ENCODE data around the gene ENTPD8. TPM values are rescaled to one million over a fixed set of nuclear protein-coding genes. Genes with fewer than 3 reads are reported as not detected.

Gene ENTPD8
- total RNA-seq, 6 donors from 2014 or later = 0.15 to 0.17 TPM; not detected in 4

DNA sequence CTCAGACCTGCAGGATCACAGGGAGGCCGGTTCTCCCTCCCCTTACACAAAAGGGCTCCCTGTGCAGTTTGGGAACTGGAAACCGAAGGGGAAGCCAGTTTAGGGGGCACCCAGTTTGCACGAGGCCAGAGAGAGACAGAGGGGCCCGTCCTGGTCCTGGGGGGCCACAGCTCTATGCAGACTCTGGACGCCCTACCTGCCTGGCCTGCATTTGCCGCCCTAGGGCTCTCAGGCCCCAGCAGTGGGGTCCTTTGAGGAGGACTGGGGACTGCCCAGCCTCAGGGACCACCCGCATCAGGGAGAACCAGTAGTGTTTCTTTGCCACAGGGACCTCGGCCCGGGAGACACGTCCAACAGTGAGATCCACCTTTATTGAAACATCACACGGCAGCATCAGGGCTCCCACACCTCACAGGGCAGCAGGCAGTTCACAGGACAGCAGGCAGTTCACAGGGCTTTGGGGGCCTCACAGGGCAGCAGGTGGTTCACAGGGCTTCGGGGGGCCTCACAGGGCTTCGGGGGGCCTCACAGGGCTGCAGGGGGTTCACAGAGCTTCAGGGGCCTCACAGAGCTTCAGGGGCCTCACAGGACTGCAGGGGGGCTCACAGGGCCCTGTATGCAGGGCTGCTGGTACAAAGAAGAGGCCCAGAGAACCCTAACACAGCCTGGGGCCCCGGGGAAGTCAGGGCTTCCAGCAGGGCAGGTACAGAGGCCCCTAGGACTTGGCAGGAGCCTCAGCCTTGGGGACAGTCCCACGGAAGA lies 18.6 kb upstream of the ENTPD8 start:
- peak in 1 of 2 donors; percentile 0 for ATAC-seq (ENCODE audit: low FRiP score in 2 of 2)
- TF ChIP-seq POLR2AphosphoS5 (IDR thresholded peaks at IDR 0.05) (no peak), POLR2A (IDR thresholded peaks at IDR 0.05) (no peak), EP300 (IDR thresholded peaks at IDR 0.05) (no peak)
- TF ChIP-seq, protein P1, sequence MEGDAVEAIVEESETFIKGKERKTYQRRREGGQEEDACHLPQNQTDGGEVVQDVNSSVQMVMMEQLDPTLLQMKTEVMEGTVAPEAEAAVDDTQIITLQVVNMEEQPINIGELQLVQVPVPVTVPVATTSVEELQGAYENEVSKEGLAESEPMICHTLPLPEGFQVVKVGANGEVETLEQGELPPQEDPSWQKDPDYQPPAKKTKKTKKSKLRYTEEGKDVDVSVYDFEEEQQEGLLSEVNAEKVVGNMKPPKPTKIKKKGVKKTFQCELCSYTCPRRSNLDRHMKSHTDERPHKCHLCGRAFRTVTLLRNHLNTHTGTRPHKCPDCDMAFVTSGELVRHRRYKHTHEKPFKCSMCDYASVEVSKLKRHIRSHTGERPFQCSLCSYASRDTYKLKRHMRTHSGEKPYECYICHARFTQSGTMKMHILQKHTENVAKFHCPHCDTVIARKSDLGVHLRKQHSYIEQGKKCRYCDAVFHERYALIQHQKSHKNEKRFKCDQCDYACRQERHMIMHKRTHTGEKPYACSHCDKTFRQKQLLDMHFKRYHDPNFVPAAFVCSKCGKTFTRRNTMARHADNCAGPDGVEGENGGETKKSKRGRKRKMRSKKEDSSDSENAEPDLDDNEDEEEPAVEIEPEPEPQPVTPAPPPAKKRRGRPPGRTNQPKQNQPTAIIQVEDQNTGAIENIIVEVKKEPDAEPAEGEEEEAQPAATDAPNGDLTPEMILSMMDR (IDR thresholded peaks at IDR 0.05) = no peak
- Histone ChIP-seq H3K4me3 (peak overlapping the region in 3 of 4 donors; percentile 62 to 74 (median 66)), H3K36me3 (no peaks in the 10 kb centered on the region), H3K27ac (peak overlapping the region; percentile 13 to 81 (median 64)), H3K9me3 (no peaks in the 10 kb centered on the region), H3K27me3 (no peaks in the 10 kb centered on the region), H3K4me1 (peaks cover 19 to 45% (median 21%) of the 10 kb centered on the region in 4 donors)
- WGBS, 2 donors = 43 to 83% methylated on average over 1 to 13 of the region's 15 CpGs
- peak in 1 of 2 donors; percentile 39 for DNase-seq

- ATAC-seq (ENCODE audit: low FRiP score in 2 of 2) (peak; percentile 88 to 93), DNase-seq (peak; percentile 95 to 98)
- H3K36me3 ChIP-seq = no peaks in the 10 kb centered on the region
- peak within 1 kb of the TSS; percentile 13 to 81 (median 64) for H3K27ac ChIP-seq
- H3K4me1 ChIP-seq = peaks cover 25 to 51% (median 27%) of the 10 kb centered on the region in 4 donors
- no peaks in the 10 kb centered on the region for H3K27me3 ChIP-seq
- TF ChIP-seq, protein P1 (IDR thresholded peaks at IDR 0.05) = peak in 3 of 6 experiments; percentile 3 to 29 (median 11)
- peak in 3 of 4 donors; percentile 46 to 80 (median 74) for TF ChIP-seq POLR2A (IDR thresholded peaks at IDR 0.05)
- peak; percentile 18 to 68 for TF ChIP-seq POLR2AphosphoS5 (IDR thresholded peaks at IDR 0.05)
- TF ChIP-seq EP300 (IDR thresholded peaks at IDR 0.05) = no peak
- 0% methylated on average over 3 of the region's 62 CpGs; no CpG with 5 or more reads in 1 of the 2 donors for WGBS, 2 donors
- no peaks in the 10 kb centered on the region for H3K9me3 ChIP-seq
- H3K4me3 ChIP-seq = peak within 1 kb of the TSS; percentile 57 to 74 (median 64)
Measured at GRCh38 chr9:137459152-137459600, 18.0 kb upstream of the ENTPD8 start, which contains the start of gene NSMF. TSS of gene NSMF (minus strand) at chr9:137459334. CDS start at chr9:137459102, 232 bp downstream.

GRCh38 chr9:137458194-137459151 lies 17.3 kb upstream of the ENTPD8 start:
- H3K4me1 ChIP-seq = peaks cover 27 to 55% (median 29%) of the 10 kb centered on the region in 4 donors
- WGBS, 2 donors = 0 to 33% methylated on average over 6 to 41 of the region's 88 CpGs
- no peaks in the 10 kb centered on the region for H3K9me3 ChIP-seq
- peak overlapping the region; percentile 57 to 74 (median 64) for H3K4me3 ChIP-seq
- TF ChIP-seq EP300 (IDR thresholded peaks at IDR 0.05) = no peak
- TF ChIP-seq POLR2AphosphoS5 (IDR thresholded peaks at IDR 0.05) = no peak
- no peak for TF ChIP-seq POLR2A (IDR thresholded peaks at IDR 0.05)
- TF ChIP-seq, protein P1 (IDR thresholded peaks at IDR 0.05) = peak in 1 of 6 experiments; percentile 30
- peak overlapping the region in 3 of 4 donors; percentile 48 to 81 (median 60) for H3K27ac ChIP-seq
- H3K27me3 ChIP-seq = no peaks in the 10 kb centered on the region
- no peaks in the 10 kb centered on the region for H3K36me3 ChIP-seq
- peak in 1 of 2 donors; percentile 91 for DNase-seq
- ATAC-seq (ENCODE audit: low FRiP score in 2 of 2) = peak in 1 of 2 donors; percentile 4

DNA sequence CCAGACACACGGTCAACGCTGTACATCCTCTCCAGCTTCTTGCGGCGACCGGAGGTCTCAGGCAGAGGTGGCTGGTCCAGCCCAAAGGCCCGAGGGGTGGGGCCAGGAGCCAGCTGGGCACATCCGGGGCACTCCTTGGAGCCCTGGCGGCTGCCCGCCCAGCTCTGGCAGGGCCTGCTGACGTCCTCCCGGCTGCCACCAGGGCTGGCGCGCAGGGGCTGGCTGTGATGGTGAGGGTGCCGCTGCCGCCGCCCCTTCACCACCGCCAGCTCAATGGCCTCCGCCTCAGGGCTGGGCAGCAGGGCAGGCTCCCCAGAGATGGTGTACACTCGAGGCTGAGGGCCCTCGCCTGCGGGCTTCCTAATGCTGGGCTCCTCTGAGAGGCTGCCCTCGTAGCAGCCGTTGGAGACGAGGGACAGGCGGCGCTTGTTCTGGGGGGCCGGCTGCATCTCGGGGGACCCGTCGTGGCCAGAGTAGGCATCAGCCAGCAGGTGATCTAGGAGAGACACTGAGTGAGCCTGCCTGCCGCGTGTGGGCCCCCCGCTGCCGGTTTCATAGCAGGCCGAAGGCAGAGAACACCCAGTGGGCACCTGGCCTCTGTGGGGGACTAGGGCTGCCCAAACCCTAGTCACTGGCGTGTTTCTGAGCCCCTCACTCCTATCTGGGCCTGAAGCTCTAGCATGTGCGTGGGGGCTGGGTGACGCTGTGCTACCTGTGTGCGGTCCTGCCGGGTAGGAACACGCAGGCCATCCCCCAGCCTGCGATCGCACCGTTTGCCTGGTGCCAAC lies 16.4 kb upstream of the ENTPD8 start:
- ATAC-seq (ENCODE audit: low FRiP score in 2 of 2) (no peak), DNase-seq (peak in 1 of 2 donors; percentile 86)
- WGBS, 2 donors = 88 to 91% methylated on average over 12 to 26 of the region's 44 CpGs

More for the DNA sequence above, 16.4 kb upstream of the ENTPD8 start:
- H3K4me1 ChIP-seq = peaks cover 29 to 61% (median 33%) of the 10 kb centered on the region in 4 donors
- H3K27me3 ChIP-seq = no peaks in the 10 kb centered on the region
- TF ChIP-seq POLR2A (IDR thresholded peaks at IDR 0.05) = no peak
- TF ChIP-seq POLR2AphosphoS5 (IDR thresholded peaks at IDR 0.05) = no peak
- TF ChIP-seq EP300 (IDR thresholded peaks at IDR 0.05) = no peak
- TF ChIP-seq, protein P1 (IDR thresholded peaks at IDR 0.05) = no peak
- H3K27ac ChIP-seq = peak overlapping the region in 2 of 4 donors; percentile 48 to 81
- H3K36me3 ChIP-seq = peaks cover 0 to 6% (median 0%) of the 10 kb centered on the region in 4 donors
- peak overlapping the region in 1 of 4 donors; percentile 66 for H3K4me3 ChIP-seq
- H3K9me3 ChIP-seq = no peaks in the 10 kb centered on the region
